HuH-7.5 (cell line): ENCODE results near the gene HEATR5B.
"Not testable (repeated sequence)": the region's sequence is repeated elsewhere in the genome, so short reads cannot be mapped to it uniquely, and the experiment has no call there.

ENCODE experiments used
- DNase-seq: peaks from one replicate; pipeline ENCODE4 v3.0.0; 2011; ENCODE audit warnings: low spot score

The HEATR5B gene

DNA sequence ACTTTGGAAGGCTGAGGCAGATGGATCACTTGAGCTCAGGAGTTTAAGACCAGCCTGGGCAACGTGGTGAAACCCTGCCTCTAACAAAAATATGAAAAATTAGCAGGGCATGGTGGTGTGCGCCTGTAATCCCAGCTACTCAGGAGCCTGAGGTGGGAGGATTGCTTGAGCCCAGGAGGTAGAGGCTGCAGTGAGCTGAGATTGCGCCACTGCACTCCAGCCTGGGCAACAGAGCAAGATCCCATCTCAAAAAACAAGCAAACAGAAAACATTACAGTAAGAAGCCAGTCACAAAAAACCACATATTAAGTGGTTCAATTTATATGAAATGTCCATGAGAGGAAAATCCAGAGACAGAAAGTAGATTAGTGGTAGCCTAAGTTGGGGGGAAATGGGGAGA lies 105.2 kb downstream of the HEATR5B start:
- not testable (repeated sequence) for DNase-seq

DNA sequence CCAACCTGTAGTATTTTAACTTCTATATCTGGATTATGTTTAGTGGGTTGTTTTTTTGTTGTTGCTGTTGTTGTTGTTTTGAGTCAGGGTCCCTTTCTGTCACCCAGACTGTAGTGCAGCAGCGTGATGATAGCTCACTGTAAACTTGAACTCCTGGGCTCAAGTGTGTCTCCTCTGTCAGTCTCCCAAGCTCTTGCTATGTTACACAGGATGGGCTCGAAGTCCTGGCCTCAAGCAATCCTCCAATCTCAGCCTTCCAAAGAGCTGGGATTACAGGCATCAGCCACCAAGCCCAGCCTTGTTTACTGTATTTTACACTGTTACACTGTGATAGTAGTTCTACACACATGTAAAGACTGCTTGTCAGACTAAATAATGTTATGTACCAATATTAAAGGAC lies 108.1 kb downstream of the HEATR5B start:
- DNase-seq: no peak

DNA sequence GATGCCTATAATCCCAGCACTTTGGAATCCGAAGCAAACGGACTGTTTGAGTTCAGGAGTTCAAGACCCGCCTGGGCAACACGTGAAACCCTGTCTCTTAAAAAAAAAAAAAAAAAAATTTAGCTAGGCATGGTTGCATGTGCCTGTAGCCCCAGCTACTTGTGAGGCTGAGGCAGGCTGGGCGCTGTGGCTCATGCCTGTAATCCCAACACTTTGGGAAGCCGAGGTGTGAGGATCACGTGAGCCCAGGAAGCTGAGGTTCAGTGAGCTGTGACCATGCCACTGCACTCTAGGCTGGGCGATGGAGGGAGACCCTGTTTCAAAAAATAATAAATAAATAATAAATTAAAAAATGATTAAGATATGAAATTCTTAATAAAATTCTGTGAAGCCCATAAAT lies 108.9 kb downstream of the HEATR5B start:
- no peak for DNase-seq

DNA sequence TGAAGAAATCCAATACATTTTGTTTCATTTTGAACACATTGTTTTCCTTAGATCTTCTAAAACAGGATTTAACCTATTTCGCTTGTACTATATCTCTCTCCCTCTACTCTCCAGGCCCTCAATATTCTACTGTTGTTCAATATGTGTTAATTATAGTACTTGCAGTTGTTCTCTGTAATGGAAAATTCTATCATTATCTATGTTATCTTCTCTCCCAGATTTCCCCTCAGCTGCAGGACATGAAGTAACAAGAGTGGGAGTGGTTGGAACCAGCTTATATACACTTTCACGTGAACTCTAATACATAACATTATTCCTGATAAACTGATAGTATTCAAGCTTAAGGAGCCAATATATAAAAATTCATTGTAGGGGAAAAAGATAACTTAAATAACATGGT lies 110.9 kb downstream of the HEATR5B start:
- DNase-seq: no peak

DNA sequence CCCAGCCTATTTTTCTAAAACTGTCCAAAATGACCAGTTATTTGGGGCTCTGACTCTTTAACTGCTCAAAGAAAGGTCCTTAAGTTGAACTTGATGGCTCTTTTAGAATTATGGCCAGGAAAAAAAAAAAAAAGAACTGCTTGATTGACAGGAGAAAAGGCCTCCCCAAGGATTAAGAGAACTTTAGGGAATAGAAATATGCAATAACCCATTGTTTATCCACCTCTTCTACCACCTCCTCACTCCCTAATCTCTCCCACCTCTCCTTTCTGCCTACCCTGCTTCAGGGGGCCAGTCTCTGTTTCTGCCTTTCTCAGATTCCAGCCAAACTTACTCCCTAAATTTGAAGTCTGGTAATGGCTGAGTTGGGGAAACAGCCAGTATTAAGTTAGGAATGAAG lies 112.2 kb downstream of the HEATR5B start:
- DNase-seq: no peak

DNA sequence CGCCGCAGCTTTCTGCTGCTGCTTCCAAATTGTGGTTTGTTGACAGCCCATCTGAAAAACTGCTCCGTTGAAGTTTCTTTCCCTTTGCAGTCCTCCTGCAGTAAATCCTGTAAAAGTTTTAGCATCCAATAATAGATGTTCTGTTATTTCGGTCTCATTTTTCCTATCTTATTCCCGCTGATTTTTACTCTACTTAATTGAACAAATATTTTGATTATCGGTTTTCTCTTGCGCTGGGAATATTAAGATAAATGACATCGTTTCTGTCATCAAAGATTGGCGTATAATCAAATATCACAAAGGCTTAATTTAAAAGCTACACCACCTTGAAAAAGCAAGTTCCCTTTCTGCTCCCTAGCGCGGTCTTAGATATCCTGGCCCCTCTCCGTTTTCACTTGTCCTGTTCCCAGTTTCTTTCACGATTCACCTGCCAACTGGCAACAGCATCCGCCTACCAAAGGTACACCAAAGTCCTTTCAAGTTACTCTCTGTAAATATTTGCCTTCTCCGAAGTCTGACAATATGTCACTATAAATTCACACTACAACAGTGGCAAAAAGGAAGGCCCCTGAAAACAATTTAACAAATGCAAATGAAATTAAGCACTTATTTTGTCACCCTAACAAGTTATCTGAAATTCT lies 116.8 kb downstream of the HEATR5B start:
- DNase-seq: peak; percentile 23

DNA sequence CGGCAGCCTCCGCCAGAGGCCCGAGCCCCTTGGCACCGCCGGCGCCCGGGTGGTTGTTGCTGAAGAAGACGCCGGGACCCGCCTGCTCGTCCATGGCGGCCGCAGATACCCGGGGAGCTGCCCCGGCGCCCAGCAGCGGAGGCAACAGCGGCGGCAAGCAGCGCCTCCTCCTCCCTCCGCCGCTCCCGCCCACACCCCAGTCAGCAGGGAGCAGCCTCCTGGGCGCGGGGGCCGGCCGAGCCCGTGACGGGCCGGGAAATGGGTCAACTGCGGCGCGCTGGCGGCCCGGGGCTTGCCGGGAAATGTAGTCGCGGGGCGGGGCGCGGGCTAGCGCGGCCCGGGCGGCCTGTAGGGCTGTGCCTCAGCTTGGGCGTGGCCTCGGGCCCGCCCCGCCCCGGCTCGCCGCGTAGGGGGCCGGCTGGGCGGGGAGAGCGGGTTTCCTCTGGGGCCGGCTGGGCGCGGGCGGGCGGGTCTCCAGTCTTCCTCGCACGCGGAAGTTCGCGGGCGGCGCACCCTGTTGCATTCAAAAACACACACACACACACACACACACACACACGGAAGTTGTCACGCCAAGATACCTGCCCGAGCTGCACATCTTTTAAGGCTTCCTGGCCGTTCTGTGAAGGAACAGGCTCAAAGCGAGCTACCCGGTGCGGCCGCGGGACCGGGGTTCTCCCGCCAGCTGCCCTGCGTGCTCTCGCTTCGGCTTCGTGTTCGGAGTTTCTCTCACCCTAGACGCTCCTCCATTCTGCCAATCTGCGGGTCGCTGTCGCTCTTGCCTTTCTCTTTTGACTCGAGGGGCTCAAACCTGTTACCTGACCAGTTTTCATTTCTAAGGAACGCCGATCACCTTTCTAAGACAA lies 117.6 kb downstream of the HEATR5B start, which contains the start of gene STRN:
TSS of gene STRN (minus strand) at position 167 of the 866 bp plus-strand sequence. CDS start at position 94, 73 bp downstream.
- peak; percentile 83 for DNase-seq

DNA sequence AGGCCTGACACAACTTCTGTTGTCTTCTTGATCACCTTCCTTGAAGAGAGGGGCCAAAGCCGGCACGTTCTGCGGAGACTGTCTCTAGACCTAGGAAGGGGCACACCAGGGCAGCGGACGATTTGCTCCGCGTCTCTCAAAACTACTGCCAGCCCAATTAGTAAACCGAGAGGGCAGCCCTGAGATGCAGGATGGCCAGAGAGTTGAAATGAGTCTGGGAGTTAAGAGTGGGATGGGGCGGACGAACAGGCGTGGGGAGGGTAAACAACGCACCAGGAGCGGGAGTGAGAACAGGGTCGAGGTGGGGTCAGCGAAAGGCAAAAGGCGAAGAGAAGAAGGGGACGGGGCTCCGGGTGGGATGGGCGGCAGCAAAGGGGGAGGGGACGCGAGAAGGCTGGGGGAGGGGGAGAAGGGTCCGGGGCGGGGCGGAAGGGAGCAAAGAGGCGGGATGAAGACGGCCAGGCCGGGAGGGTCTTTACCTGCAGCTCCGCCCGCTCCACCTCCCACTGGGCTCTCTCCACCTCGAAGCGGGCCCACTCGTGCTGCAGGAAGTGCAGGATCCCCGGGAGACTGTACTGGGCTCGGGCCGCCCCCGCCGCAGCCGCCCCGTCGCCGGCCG lies 118.3 kb downstream of the HEATR5B start:
- peak; percentile 20 for DNase-seq

DNA sequence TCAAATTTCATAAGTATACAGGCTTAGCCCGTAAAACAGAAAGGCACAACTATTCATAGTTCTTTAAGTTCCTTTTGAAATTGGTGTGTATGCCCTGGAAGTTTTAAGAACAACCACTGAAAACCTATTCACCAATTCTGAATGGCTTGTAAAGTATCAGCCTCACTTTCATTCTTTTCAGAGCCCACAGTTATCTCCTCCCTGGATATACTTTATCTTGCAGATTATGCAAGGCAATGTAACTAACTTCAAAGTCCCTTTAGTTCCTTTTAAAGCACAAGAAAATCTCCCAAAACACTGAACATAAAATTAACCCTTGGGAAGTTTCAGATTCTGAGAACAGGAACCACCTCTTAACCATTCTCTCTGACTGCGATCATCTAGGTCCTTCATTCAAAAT lies 119.0 kb downstream of the HEATR5B start:
- DNase-seq: no peak

DNA sequence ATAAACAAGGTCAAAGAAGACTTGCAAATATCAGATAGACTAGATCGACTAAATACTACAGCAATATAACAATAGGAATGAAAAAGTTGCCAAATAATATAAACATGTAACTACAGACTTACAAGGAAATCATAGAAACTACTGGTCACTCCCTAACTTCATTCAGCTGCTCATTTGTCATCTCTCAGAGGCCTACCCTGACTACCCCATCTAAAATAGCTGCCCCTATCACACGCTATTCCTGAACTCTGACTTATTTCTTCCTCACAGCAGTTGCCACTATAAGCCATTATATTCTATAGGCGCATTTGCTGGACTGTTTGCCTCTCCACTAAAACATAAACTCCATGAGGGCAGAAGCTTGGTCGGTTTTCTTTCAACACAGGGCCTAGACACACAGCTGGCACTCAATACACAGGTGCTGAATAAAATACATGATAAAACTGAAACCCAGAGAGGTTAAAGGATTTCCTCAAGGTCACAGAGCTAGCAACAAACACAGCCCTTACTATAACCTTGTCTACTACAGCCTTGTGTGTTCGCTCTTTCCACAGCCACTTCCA lies 119.6 kb downstream of the HEATR5B start:
- no peak for DNase-seq

DNA sequence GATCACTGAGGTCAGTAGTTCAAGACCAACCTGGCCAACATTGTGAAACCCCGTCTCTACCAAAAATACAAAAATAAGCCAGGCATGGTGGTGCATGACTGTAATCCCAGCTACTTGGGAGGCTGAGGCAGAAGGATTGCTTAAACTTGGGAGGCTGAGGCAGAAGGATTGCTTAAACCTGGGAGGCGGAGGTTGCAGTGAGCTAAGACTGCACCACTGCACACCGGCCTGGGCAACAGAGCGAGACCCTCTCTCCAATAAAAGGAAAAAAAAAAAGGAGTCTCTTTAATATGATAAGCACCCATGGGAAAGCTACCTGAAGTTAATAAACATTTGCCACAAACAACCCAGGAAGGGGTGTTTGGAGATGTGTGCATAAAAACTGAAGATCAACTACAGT lies 120.4 kb downstream of the HEATR5B start:
- no peak for DNase-seq

DNA sequence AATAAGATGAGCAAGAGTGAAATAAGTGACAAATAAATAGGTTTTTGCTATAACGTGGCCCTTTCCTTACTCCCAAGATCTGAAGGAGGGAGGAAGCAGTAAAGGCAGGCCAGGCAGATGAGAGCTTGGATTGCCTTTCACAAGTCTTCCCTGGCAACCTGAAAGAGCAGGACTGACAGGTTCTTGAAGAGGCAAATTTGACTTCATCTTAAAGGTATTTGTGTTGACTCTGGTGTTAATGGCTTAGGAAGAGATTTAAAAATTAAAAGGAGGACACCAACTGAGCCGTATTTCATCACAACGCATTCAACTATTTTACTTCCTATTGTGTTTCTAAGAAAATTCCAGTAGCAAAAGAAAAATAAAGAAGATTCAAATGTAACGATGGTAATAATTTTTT lies 121.1 kb downstream of the HEATR5B start:
- DNase-seq: no peak

DNA sequence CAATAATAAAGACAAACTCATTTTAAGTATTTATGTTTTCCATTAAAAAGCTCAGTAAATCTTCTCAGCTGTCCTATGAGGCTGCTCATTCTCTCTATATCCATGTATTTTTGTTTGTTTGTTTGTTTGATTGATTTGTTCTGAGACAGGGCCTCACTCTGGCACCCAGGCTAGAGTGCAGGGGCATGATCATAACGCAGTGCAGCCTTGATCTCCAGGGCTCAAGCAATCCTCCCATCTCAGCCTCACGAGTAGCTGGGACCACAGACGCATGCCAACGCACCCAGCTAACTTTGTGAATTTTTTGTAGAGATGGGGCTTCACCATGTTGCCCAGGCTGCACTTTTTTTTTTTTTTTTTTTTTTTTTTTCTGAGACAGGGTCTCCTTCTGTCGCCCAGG lies 123.4 kb downstream of the HEATR5B start:
- DNase-seq: no peak

DNA sequence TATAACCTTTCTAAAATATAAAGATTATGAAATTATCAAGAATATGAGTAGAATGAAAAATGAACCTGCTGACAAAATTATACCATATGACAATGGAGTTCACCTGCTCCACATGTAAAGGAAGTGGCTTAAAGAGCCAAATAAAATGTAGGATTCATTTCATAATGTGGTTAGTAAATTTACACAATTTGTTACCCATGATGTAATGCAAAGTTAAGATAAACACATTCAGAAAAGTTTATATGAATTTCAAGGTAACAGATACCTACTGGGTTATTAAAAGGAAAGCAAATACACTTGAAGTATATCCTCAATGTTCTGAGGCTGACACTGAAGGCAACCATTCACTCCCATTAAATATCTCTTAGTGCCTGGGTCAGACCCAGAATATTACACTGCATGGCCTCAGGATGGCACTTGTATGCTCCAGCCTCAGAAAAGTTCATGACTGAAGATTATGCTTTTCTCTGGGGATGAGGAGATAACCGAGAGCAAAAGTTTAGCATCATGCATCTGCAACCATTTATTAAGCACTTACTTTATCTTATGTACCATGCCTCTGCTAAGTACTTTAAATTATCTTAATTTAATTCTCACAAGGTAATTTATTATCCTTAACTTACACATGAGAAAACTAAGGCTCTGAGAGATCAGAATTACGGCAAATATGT lies 124.0 kb downstream of the HEATR5B start:
- DNase-seq: no peak

DNA sequence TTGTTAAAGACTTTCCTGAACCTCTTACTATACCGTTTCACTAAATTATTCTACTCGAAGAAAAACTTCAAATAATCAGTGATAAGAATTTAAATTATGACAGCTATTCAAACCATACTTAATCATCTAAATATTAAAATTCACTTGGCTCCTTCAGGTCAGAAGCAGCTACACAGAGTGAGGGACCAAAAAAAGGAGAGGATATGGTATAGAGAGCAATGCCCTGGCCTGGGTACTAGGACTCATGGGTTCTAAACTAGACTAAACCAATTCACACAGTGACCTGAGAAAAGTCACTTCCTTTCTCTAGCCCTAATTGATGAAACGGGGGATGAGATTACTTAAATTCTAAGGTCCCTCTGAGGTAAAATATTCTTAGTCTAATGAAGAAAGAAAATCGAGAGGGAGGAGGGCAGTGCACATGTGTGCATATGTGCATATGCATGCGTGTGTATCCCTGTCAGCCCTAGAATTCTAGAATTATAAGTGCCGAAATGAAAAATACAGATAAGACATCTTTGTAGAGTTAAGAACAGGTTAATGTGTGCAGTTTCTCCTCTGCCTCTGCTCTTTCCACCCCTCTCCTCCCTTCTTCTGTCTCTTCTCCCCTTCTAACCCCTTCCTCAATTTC lies 129.1 kb downstream of the HEATR5B start:
- DNase-seq: no peak

DNA sequence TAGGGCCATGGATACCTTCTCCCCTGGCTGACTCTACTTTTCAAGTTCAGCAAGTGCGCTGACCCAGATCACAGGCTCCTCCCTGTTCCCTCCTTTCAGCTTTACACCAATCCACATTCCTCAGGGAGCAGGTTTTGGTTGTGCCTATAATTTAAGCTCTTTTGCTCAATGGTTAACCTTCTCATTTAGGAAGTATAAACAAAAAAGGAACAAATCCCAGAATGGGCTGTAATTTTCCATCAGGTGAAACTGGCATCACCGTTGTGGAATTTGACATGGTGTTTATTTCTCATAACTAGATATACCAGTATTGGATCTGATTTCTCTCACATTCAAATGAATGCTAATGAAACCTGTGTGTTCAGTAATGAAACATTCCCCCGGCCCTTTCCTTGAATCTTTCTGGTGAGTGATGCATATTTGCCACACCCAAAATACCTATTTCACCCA lies 131.4 kb downstream of the HEATR5B start:
- DNase-seq: no peak

DNA sequence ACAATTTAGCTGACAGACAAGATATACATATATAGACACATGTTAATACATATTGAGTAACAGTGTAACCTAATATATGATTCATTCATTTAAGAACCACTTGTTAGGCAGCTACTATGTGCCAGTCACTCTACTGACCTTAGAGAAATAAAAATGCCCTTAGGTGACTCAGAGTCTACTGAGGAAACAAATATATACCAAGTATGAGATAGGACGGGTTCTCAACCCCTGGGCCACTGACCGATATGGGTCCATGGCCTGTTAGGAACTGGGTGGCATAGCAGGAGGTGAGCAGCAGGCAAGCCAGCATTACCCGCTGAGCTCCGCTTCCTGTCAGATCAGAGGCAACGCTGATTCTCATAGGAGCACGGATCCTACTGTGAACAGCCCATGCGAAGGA lies 132.6 kb downstream of the HEATR5B start:
- DNase-seq: no peak

DNA sequence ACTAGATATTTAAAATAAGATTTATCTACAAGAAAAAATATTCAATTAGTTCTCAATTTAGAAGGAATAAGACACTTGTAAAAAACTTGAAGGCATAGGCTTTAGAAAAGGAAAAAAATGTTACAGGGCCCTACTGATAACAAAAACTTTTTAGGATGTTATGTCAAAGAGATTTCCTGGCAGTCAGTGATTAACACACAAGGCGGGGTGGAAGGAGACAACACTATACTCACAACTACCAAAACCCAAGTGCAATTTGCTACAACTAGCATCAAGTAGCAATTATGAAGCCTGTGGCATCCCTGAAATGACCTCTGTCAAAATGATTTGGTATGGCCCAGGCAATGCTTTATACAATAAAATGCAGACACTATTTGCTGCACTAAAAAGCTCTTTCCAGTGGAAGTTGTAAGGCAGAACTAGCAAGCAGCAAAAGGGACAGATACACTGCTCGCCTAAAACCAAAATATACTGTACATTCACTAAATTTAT lies 133.1 kb downstream of the HEATR5B start:
- no peak for DNase-seq

DNA sequence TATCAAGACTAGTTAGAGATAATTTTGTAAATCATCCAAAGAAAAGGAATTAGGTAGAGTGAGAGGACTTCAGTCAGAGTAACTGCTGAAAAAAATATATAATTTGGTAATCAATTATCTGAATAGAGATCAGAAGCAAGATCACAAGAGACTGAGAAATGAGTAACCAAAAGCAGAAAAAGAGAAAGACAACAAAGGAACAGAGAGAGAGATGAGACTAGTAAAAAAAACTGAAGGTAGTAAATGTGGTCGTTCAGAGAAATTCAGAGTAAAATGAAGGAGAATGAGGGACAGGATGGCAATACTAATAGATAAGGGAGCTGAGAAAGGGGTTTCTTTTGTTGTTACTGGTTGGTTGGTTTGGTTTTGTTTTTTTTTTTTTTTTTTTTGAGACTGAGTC lies 134.3 kb downstream of the HEATR5B start:
- DNase-seq: no peak

DNA sequence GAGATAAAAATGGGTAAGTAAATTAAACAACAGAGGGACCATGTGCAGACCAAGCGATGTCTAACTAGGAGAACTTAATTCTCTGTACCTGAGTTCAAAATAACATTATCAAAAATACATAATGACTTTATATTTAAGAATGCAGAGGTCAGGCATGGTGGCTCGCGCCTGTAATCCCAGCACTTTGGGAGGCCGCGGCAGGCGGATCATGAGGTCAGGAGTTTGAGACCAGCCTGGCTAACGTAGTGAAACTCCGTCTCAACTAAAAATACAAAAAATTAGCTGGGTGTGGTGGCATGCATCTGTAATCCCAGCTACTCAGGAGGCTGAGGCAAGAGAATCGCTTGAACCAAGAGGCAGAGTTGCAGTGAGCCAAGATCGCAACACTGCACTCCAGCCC lies 138.9 kb downstream of the HEATR5B start:
- DNase-seq: not testable (repeated sequence)

DNA sequence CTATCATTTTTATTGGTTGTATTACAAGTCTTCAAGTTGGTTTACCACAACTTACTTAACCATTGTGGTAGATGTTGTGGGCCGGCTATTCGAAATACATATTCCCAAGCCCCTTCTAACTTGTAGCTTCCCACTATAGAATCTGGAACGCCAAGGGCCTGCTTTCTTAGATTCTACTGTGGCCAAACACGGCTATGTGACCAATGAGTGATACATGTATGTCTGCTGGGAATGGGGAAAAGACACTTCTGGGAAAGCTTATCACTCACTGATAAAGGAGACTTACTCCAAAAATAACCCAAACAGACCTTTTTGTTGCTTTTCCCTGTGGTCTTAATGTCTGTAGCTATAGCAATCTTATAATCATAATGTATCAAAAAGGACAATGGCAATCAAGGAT lies 142.3 kb downstream of the HEATR5B start:
- no peak for DNase-seq
